Endothelial cell of umbilical vein (primary cell): ENCODE results near the gene ZBTB20. TPM values are rescaled to one million over a fixed set of nuclear protein-coding genes. Genes with fewer than 3 reads are reported as not detected.

ENCODE experiments used
- BruUV-seq: library from RNA; stranded (reverse); fragments of 400-500 nt; replicated peaks from 2 replicates; lab custom pipeline; 2021; lab: Mats Ljungman, UMichigan
- CTCF ChIA-PET: fragments of 300-600, 350-600 bp; sonication (Branson Sonifier 250); formaldehyde crosslinking; loops from one replicate; lab custom pipeline; 2021; ENCODE audit warnings: antibody characterized with exemption, inconsistent platforms; lab: Charles Lee
- POLR2A ChIA-PET: fragments of 300-600, 350-600 bp; sonication (Branson Sonifier 250); formaldehyde crosslinking; loops from one replicate; lab custom pipeline; 2021; ENCODE audit warnings: antibody characterized with exemption, inconsistent platforms; lab: Charles Lee
- DNase-seq: peaks from one replicate; pipeline ENCODE4 v3.0.0-alpha.2; 2011; ENCODE audit warnings: low read depth, low spot score
- FAIRE-seq: peaks from 2 replicates; lab custom pipeline; 2011; peaks lifted over from hg19 to GRCh38; lab: Jason Lieb, UNC
- H2AFZ ChIP-seq: 2 replicates; pipeline ENCODE4 v1.6.0; 2012; ENCODE audit warnings: low read depth, low read length, control low read depth, inconsistent platforms
- H3K27ac ChIP-seq: 2 replicates; pipeline ENCODE4 v1.5.1; 2011; ENCODE audit warnings: low read depth, mild to moderate bottlenecking, control low read depth, low read length, moderate library complexity; ENCODE audit not compliant: insufficient read depth
- H3K27me3 ChIP-seq, 2 experiments: 2 replicates each; pipeline versions ENCODE4 v1.6.0 to v1.6.1; 2011; ENCODE audit warnings: low read length in 2 of 2, mixed read lengths in 1 of 2; ENCODE audit not compliant: control insufficient read depth in 2 of 2, insufficient read depth in 2 of 2
- H3K36me3 ChIP-seq, 2 experiments: 2 replicates in 1 of 2; 3 replicates in 1 of 2; pipeline ENCODE4 v1.5.1; 2011; ENCODE audit warnings: low read length in 2 of 2, mild to moderate bottlenecking in 1 of 2, moderate library complexity in 1 of 2; ENCODE audit not compliant: control insufficient read depth in 2 of 2, insufficient read depth in 2 of 2; ENCODE audit errors: extremely low read depth in 1 of 2
- H3K4me1 ChIP-seq: 3 replicates; pipeline ENCODE4 v1.5.1; 2011; ENCODE audit warnings: mild to moderate bottlenecking, low read length; ENCODE audit not compliant: control insufficient read depth, insufficient read depth; ENCODE audit errors: extremely low read depth
- H3K4me2 ChIP-seq: 2 replicates; pipeline ENCODE4 v1.6.1; 2011; ENCODE audit warnings: low read length, control low read depth, mixed read lengths; ENCODE audit not compliant: insufficient read depth
- H3K4me3 ChIP-seq, 3 experiments: fragments of 200-600 bp in 1 of 3; sonication (generic), shearing (Covaris generic) in 1 of 3; replicated peaks in 1 of 3; 2 replicates each; pipeline ENCODE4 v1.5.1; 2011 to 2016; ENCODE audit warnings: control low read depth in 3 of 3, low read length in 3 of 3, mild to moderate bottlenecking in 2 of 3, inconsistent platforms in 1 of 3, low read depth in 1 of 3, moderate library complexity in 1 of 3; ENCODE audit not compliant: insufficient read depth in 1 of 3
- H3K79me2 ChIP-seq: 2 replicates; pipeline ENCODE4 v1.6.0; 2012; ENCODE audit warnings: low read length, inconsistent platforms; ENCODE audit not compliant: control insufficient read depth, insufficient read depth
- H3K9ac ChIP-seq: replicated peaks from 2 replicates; pipeline ENCODE3; 2011; ENCODE audit warnings: low read length, control low read depth; ENCODE audit not compliant: insufficient read depth; ENCODE audit errors: extremely low read depth
- H3K9me1 ChIP-seq: replicated peaks from 3 replicates; pipeline ENCODE4 v1.6.0; 2011; ENCODE audit warnings: mild to moderate bottlenecking, low read length; ENCODE audit not compliant: control insufficient read depth, insufficient read depth; ENCODE audit errors: extremely low read depth
- H3K9me3 ChIP-seq: replicated peaks from 2 replicates; pipeline ENCODE4 v1.5.1; 2012; ENCODE audit warnings: low read length, inconsistent platforms; ENCODE audit not compliant: control insufficient read depth, insufficient read depth
- H4K20me1 ChIP-seq: replicated peaks from 2 replicates; pipeline ENCODE3; 2011; ENCODE audit warnings: mild to moderate bottlenecking, low read length; ENCODE audit not compliant: control insufficient read depth, insufficient read depth; ENCODE audit errors: extremely low read depth
- EZH2 ChIP-seq: IDR thresholded peaks from 2 replicates; pipeline ENCODE4 v1.6.1; 2012; ENCODE audit warnings: borderline replicate concordance, low read depth, mild to moderate bottlenecking, moderate library complexity, low read length, inconsistent platforms; ENCODE audit not compliant: severe bottlenecking
- FOS ChIP-seq: IDR thresholded peaks from 2 replicates; pipeline ENCODE4 v1.6.1; 2011; ENCODE audit warnings: mild to moderate bottlenecking, low read length, moderate library complexity, borderline replicate concordance; ENCODE audit not compliant: insufficient read depth
- JUN ChIP-seq: IDR thresholded peaks from 2 replicates; pipeline ENCODE4 v1.6.1; 2011; ENCODE audit warnings: borderline replicate concordance, low read depth; ENCODE audit not compliant: insufficient read length, insufficient read depth
- MAX ChIP-seq: IDR thresholded peaks from 2 replicates; pipeline ENCODE4 v1.6.1; 2011; ENCODE audit not compliant: insufficient read depth, insufficient read length
- POLR2AphosphoS5 ChIP-seq: IDR thresholded peaks from 2 replicates; pipeline ENCODE4 v1.6.1; 2012; ENCODE audit warnings: low read depth, mild to moderate bottlenecking, control low read depth, low read length, moderate library complexity; ENCODE audit not compliant: insufficient read depth
- dilution Hi-C: fragments of 300-500 bp; cut with MboI; formaldehyde crosslinking; loops from one replicate; pipeline ENCODE4 v1.15.0; 2019; ENCODE audit warnings: low sequenced_read_pairs; ENCODE audit not compliant: extremely low pct_ligation_motif_present
- intact Hi-C: fragments of 100-400 bp; cut with micrococcal nuclease; formaldehyde crosslinking; loops from one replicate; pipeline ENCODE4 v1.10.0; 2022
- polyA plus RNA-seq, 4 experiments: library from polyadenylated mRNA; depleted of rRNA in 3 of 4; stranded (reverse) in 3 of 4; unstranded in 1 of 4; fragments of >200 nt; gene quantifications; 2 replicates each; pipeline versions ENCODE4 v1.2.1 to v1.2.3, GENCODE V29; 2011 to 2012; ENCODE audit warnings: missing spikeins in 1 of 4
- total RNA-seq: library from RNA; stranded (reverse); gene quantifications from 2 replicates; pipeline ENCODE4 v1.2.3, GENCODE V29; 2021
- TF ChIP-seq, protein P1 (sequence below), 2 donors: IDR thresholded peaks; 1 replicate in 1 of 2; 2 replicates in 1 of 2; pipeline ENCODE4 v1.5.1; 2011; ENCODE audit warnings: low read length in 2 of 2, mild to moderate bottlenecking in 2 of 2, moderate library complexity in 2 of 2, control low read depth in 1 of 2, inconsistent platforms in 1 of 2, low read depth in 1 of 2; ENCODE audit not compliant: insufficient read depth in 1 of 2; ENCODE audit errors: extremely low read depth in 1 of 2

The ZBTB20 gene
- total and polyA plus RNA-seq, 2 donors (not counting 3 experiments of a cell fraction or from before 2014, with no cell fraction given): 2.1 to 20.5 TPM

DNA sequence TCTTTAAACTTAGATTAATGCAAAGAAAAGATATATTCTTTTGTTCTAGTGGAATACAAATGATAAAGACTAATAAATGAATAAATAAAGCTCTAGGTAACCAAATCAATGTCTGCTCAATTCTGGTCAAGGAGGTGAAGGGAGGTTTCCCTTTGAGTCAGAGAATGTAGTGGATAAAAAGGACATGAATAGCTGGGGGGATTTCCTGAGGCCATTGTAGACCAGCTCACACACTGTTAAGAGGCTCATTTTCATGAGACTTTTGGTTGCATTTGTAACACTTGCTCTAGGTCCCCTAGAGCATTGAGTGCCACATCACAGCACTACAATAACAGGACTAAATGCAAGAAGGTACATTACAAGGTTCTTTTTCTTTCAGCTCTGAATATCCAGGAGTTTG lies 682.5 kb downstream of the ZBTB20 start:
- FAIRE-seq: no peak
- TF ChIP-seq JUN (no peak), EZH2 (no peak), FOS (no peak), POLR2AphosphoS5 (no peak), MAX (no peak)
- TF ChIP-seq, protein P1, sequence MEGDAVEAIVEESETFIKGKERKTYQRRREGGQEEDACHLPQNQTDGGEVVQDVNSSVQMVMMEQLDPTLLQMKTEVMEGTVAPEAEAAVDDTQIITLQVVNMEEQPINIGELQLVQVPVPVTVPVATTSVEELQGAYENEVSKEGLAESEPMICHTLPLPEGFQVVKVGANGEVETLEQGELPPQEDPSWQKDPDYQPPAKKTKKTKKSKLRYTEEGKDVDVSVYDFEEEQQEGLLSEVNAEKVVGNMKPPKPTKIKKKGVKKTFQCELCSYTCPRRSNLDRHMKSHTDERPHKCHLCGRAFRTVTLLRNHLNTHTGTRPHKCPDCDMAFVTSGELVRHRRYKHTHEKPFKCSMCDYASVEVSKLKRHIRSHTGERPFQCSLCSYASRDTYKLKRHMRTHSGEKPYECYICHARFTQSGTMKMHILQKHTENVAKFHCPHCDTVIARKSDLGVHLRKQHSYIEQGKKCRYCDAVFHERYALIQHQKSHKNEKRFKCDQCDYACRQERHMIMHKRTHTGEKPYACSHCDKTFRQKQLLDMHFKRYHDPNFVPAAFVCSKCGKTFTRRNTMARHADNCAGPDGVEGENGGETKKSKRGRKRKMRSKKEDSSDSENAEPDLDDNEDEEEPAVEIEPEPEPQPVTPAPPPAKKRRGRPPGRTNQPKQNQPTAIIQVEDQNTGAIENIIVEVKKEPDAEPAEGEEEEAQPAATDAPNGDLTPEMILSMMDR (IDR thresholded peaks at IDR 0.05; ENCODE audit: extremely low read depth in 1 of 2, insufficient read depth in 1 of 2, low read depth in 1 of 2, low read length in 2 of 2): no peak
- POLR2A ChIA-PET: no interaction called here

More for the DNA sequence above, 682.5 kb downstream of the ZBTB20 start:
- Histone ChIP-seq H3K4me2 (no peak overlapping the region), H3K79me2 (no peaks in the 10 kb centered on the region), H3K27me3 (no peaks in the 10 kb centered on the region), H2AFZ (no peak overlapping the region), H4K20me1 (no peaks in the 10 kb centered on the region), H3K27ac (no peak overlapping the region), H3K9me1 (no peaks in the 10 kb centered on the region), H3K4me1 (no peaks in the 10 kb centered on the region), H3K4me3 (no peak overlapping the region), H3K9ac (no peak overlapping the region), H3K36me3 (no peaks in the 10 kb centered on the region), H3K9me3 (no peaks in the 10 kb centered on the region)
- no peak for DNase-seq
- dilution Hi-C loops: no loop called here
- intact Hi-C loops: loop anchor here (2.0 kb wide), 1 partner anchor 42 kb away; no protein-coding TSS in a partner anchor
- CTCF ChIA-PET: interaction anchor here (1.2 kb wide), 1 partner anchor 80 kb away, joined by 5 read pairs; no protein-coding TSS in a partner anchor
- no TSS peak for BruUV-seq
